Neural progenitor cell (in vitro differentiated cells): Measurements from ENCODE around the gene RASIP1.

ENCODE experiments used
- CTCF ChIP-seq: fragments of 200-600 bp; sonication (generic); IDR thresholded peaks from 2 replicates; pipeline ENCODE4 v1.5.1; 2017; ENCODE audit warnings: antibody characterized with exemption, mild to moderate bottlenecking
- EZH2 ChIP-seq: fragments of 200-600 bp; sonication (generic); IDR thresholded peaks from 2 replicates; pipeline ENCODE4 v1.6.1; 2017; ENCODE audit warnings: antibody characterized with exemption, mild to moderate bottlenecking, moderate library complexity
- EZH2phosphoT487 ChIP-seq: fragments of 200-600 bp; sonication (generic); IDR thresholded peaks from 2 replicates; pipeline ENCODE4 v1.6.1; 2017; ENCODE audit warnings: antibody characterized with exemption

GRCh38 chr19:48724796-48725753 lies 15.3 kb downstream of the RASIP1 start:
- TF ChIP-seq CTCF (no peak), EZH2 (no peak), EZH2phosphoT487 (no peak)
